A549 (cell line): ENCODE data around the gene MMP24OS. TPM values are rescaled to one million over a fixed set of nuclear protein-coding genes. Genes with fewer than 3 reads are reported as not detected.

ENCODE experiments used
- ATAC-seq, 2 experiments: fragments of 200-7000 bp in 1 of 2; fragments of >200 bp in 1 of 2; cut with Nextera tagmentation in 1 of 2; cut with Tn5 transposase in 1 of 2; 3 replicates each; pipeline versions ENCODE4 v1.8.0 to v1.9.1; 2018 to 2020; ENCODE audit warnings: mild to moderate bottlenecking in 1 of 2, moderate library complexity in 1 of 2
- CTCF ChIA-PET: fragments of 300-600 bp; sonication (Branson Sonifier 250); formaldehyde crosslinking; extraction: SDS; loops from one replicate; lab custom pipeline; 2021; ENCODE audit warnings: antibody characterized with exemption, inconsistent platforms; lab: Yijun Ruan, JAX
- POLR2A ChIA-PET: fragments of 350-600 bp; formaldehyde crosslinking; extraction: SDS; loops from one replicate; lab custom pipeline; 2021; ENCODE audit warnings: antibody characterized with exemption, inconsistent platforms; lab: Yijun Ruan, JAX
- DNase-seq, 2 experiments: peaks; one replicate each; pipeline versions ENCODE4 v3.0.0 to v3.0.0-alpha.2; 2011 to 2016; ENCODE audit warnings: low read depth in 1 of 2, low spot score in 1 of 2
- FAIRE-seq: peaks from 2 replicates; lab custom pipeline; 2011; peaks lifted over from hg19 to GRCh38; lab: Jason Lieb, UNC
- H3K27ac ChIP-seq, 2 experiments: fragments of >200 bp; sonication (Bioruptor Twin); formaldehyde crosslinking; 3 replicates each; pipeline ENCODE4 v1.5.1; 2016 to 2017
- H3K4me1 ChIP-seq: fragments of >200 bp; sonication (Bioruptor Twin); formaldehyde crosslinking; 3 replicates; pipeline ENCODE4 v1.6.1; 2016
- H3K4me2 ChIP-seq: fragments of >200 bp; sonication (Bioruptor Twin); formaldehyde crosslinking; 3 replicates; pipeline ENCODE4 v1.6.1; 2016
- H3K4me3 ChIP-seq: fragments of >200 bp; sonication (Bioruptor Twin); formaldehyde crosslinking; 3 replicates; pipeline ENCODE4 v1.5.1; 2016
- H3K9me3 ChIP-seq: fragments of >200 bp; sonication (Bioruptor Twin); formaldehyde crosslinking; 3 replicates; pipeline ENCODE4 v1.6.1; 2016
- BCL3 ChIP-seq: fragments of >200 bp; sonication (Bioruptor Twin); formaldehyde crosslinking; IDR thresholded peaks from 3 replicates; pipeline ENCODE4 v1.6.1; 2016
- CBX8 ChIP-seq: fragments of 200-600 bp; sonication (generic); IDR thresholded peaks from 2 replicates; pipeline ENCODE4 v1.6.1; 2016
- CHD4 ChIP-seq: fragments of 200-600 bp; sonication (generic); IDR thresholded peaks from 2 replicates; pipeline ENCODE4 v1.6.1; 2016; ENCODE audit warnings: antibody characterized with exemption, mild to moderate bottlenecking, borderline replicate concordance
- CTCF ChIP-seq: fragments of >200 bp; sonication (Bioruptor Twin); formaldehyde crosslinking; IDR thresholded peaks from 3 replicates; pipeline ENCODE4 v1.5.1; 2016
- E2F6 ChIP-seq: IDR thresholded peaks from 2 replicates; pipeline ENCODE4 v1.6.1; 2012; ENCODE audit warnings: low read depth, borderline replicate concordance
- EHF ChIP-seq: fragments of 250-450 bp; sonication (Bioruptor Pico); IDR thresholded peaks from 2 replicates; pipeline ENCODE4 v1.5.0; 2020; ENCODE audit warnings: mild to moderate bottlenecking
- ELK1 ChIP-seq: fragments of 150-350 bp; IDR thresholded peaks from 2 replicates; pipeline ENCODE4 v1.6.1; 2014; ENCODE audit warnings: low read depth, mild to moderate bottlenecking, low read length
- ESRRA ChIP-seq: fragments of 150-350 bp; IDR thresholded peaks from 2 replicates; pipeline ENCODE4 v1.6.1; 2014; ENCODE audit warnings: mild to moderate bottlenecking, low read length, borderline replicate concordance
- FOSB ChIP-seq: fragments of 250-450 bp; sonication (Bioruptor Pico); IDR thresholded peaks from 2 replicates; pipeline ENCODE4 v1.5.0; 2020; ENCODE audit warnings: mild to moderate bottlenecking, moderate library complexity
- FOSL2 ChIP-seq, 2 experiments: fragments of 450-650 bp in 1 of 2; fragments of >200 bp in 1 of 2; sonication (Bioruptor Twin) in 1 of 2; formaldehyde crosslinking; IDR thresholded peaks; 2 replicates each; pipeline versions ENCODE4 v1.5.0 to v1.6.1; 2016 to 2020; ENCODE audit warnings: mild to moderate bottlenecking in 1 of 2, moderate library complexity in 1 of 2
- HES2 ChIP-seq: fragments of >200 bp; sonication (Bioruptor Twin); formaldehyde crosslinking; IDR thresholded peaks from 2 replicates; pipeline ENCODE4 v1.6.1; 2016
- HEYL ChIP-seq: fragments of 250-450 bp; sonication (Bioruptor Pico); IDR thresholded peaks from 2 replicates; pipeline ENCODE4 v1.8.0; 2021; ENCODE audit warnings: mild to moderate bottlenecking, moderate library complexity
- HOXB13 ChIP-seq: fragments of 250-450 bp; sonication (Bioruptor Pico); IDR thresholded peaks from 2 replicates; pipeline ENCODE4 v1.5.0; 2020; ENCODE audit warnings: low read depth, mild to moderate bottlenecking, moderate library complexity
- KDM1A ChIP-seq: fragments of 200-600 bp; sonication (generic); IDR thresholded peaks from 2 replicates; pipeline ENCODE4 v1.6.1; 2016; ENCODE audit warnings: low read depth, mild to moderate bottlenecking
- MAFK ChIP-seq: fragments of 450-650 bp; IDR thresholded peaks from 2 replicates; pipeline ENCODE4 v1.6.1; 2014; ENCODE audit not compliant: partially characterized antibody
- MAX ChIP-seq: IDR thresholded peaks from 2 replicates; pipeline ENCODE4 v1.6.1; 2012
- MAZ ChIP-seq: fragments of 150-350 bp; IDR thresholded peaks from 2 replicates; pipeline ENCODE4 v1.6.1; 2014; ENCODE audit warnings: antibody characterized with exemption, low read depth, low read length, borderline replicate concordance
- NR3C1 ChIP-seq: fragments of >200 bp; sonication (Bioruptor Twin); formaldehyde crosslinking; IDR thresholded peaks from 3 replicates; pipeline ENCODE4 v1.6.1; 2017
- PBX3 ChIP-seq: IDR thresholded peaks from 2 replicates; pipeline ENCODE4 v1.6.1; 2012
- POLR2AphosphoS2 ChIP-seq: conservative IDR thresholded peaks from 2 replicates; pipeline ENCODE4 v1.6.1; 2012; ENCODE audit warnings: low read length, improper control_type of control experiment, inconsistent platforms
- RARB ChIP-seq: fragments of 250-450 bp; sonication (Bioruptor Pico); IDR thresholded peaks from 2 replicates; pipeline ENCODE4 v1.8.0; 2021; ENCODE audit warnings: mild to moderate bottlenecking, moderate library complexity
- RCOR1 ChIP-seq: fragments of 150-350 bp; IDR thresholded peaks from 2 replicates; pipeline ENCODE4 v1.6.1; 2014; ENCODE audit warnings: antibody characterized with exemption, low read length, low read depth
- RFX5 ChIP-seq: fragments of 450-650 bp; IDR thresholded peaks from 2 replicates; pipeline ENCODE4 v1.7.1; 2014; ENCODE audit warnings: antibody characterized with exemption, mild to moderate bottlenecking, moderate library complexity
- RNF2 ChIP-seq: fragments of 200-600 bp; sonication (generic); IDR thresholded peaks from 2 replicates; pipeline ENCODE4 v1.6.1; 2016; ENCODE audit warnings: low read depth, mild to moderate bottlenecking, antibody characterized with exemption, moderate library complexity, borderline replicate concordance
- SREBF2 ChIP-seq: fragments of 450-650 bp; IDR thresholded peaks from 2 replicates; pipeline ENCODE4 v1.6.1; 2014; ENCODE audit warnings: mild to moderate bottlenecking, moderate library complexity
- TFCP2L1 ChIP-seq: fragments of 250-450 bp; sonication (Bioruptor Pico); IDR thresholded peaks from 2 replicates; pipeline ENCODE4 v1.5.0; 2021; ENCODE audit warnings: mild to moderate bottlenecking
- ZSCAN20 ChIP-seq: fragments of 250-450 bp; sonication (Bioruptor Pico); IDR thresholded peaks from 2 replicates; pipeline ENCODE4 v1.8.0; 2022; ENCODE audit warnings: mild to moderate bottlenecking, moderate library complexity
- WGBS: methylation state at CpG from one replicate; pipeline ENCODE4 v1.1.6; 2017; ENCODE audit errors: missing lambda C conversion rate; 5-methylcytosine and 5-hydroxymethylcytosine counted together
- polyA plus RNA-seq, 4 experiments: library from polyadenylated mRNA; depleted of rRNA in 3 of 4; stranded (reverse); fragments of >200 nt; fragmentation: RNase III in 1 of 4; extraction: RNeasy Plus Mini Kit Qiagen cat#74134 plus additional on column Dnase treatment in 1 of 4; gene quantifications; 2 replicates in 3 of 4; 3 replicates in 1 of 4; pipeline ENCODE4 v1.2.3, GENCODE V29; 2011 to 2017

Gene MMP24OS
- polyA plus RNA-seq, 2 of the 4 experiments (the other 2 are of a cell fraction), result 13.6 to 40.5 TPM

- TF ChIP-seq BCL3 (no peak), NR3C1 (no peak), POLR2AphosphoS2 (no peak), RFX5 (no peak), EHF (CRISPR knock-in tag) (no peak), HOXB13 (CRISPR knock-in tag) (no peak; the same call in 1 of the 2 replicates), SREBF2 (no peak), RNF2 (no peak), ELK1 (no peak), FOSB (CRISPR knock-in tag) (no peak), MAFK (peak; percentile 87), PBX3 (no peak), HES2 (no peak), RARB (CRISPR knock-in tag) (no peak), MAZ (no peak), KDM1A (no peak), RCOR1 (no peak), HEYL (CRISPR knock-in tag) (no peak), TFCP2L1 (CRISPR knock-in tag) (no peak), CHD4 (no peak), CTCF (no peak), ZSCAN20 (CRISPR knock-in tag) (no peak)
Measured at GRCh38 chr20:35311409-35311808, 33.5 kb upstream of the MMP24OS start (continued).

GRCh38 chr20:35307666-35308653 lies 30.0 kb upstream of the MMP24OS start:
- ChIA-PET CTCF (interaction anchor here (0.6 to 14.7 kb wide), 21 partner anchors 9 to 473 kb away, joined by 3 to 267 read pairs (median 10); partner anchors contain the start of genes FAM83C, GDF5, MMP24OS and UQCC1), POLR2A (interaction anchor here (1.0 kb wide), 1 partner anchor 27 kb away, joined by 3 read pairs; no protein-coding TSS in a partner anchor)
- ATAC-seq (no peak), FAIRE-seq (no peak)
- Histone ChIP-seq H3K4me1 (peaks cover 93% of the 10 kb centered on the region), H3K4me2 (peak overlapping the region; percentile 63)
- TF ChIP-seq CBX8 (no peak), ESRRA (no peak), FOSL2 (IDR thresholded peaks at IDR 0.05) (no peak), FOSL2 (CRISPR knock-in tag; IDR thresholded peaks at IDR 0.05) (peak; percentile 23; the same call in 1 of the 2 replicates), MAFK (peak; percentile 60), RNF2 (no peak), E2F6 (peak; percentile 40; the same call in 1 of the 2 replicates), MAX (peak; percentile 81)
- TF ChIP-seq, all 56 proteins: peak for 4
- DNase-seq, result peak in 1 of 2 experiments; percentile 37
- Histone ChIP-seq H3K4me3 (no peak overlapping the region), H3K9me3 (no peaks in the 10 kb centered on the region), H3K27ac (peak overlapping the region; percentile 95 to 96)
- 52% methylated on average over 13 of the region's 13 CpGs for WGBS
